ENCODE data around the gene NFKB1.

Gene NFKB1

GRCh38 chr4:102511830-102512605 is 10.9 kb downstream of the NFKB1 start:
- H3K79me2 ChIP-seq (ENCODE audit: low read length) = peaks cover 98% of the 10 kb centered on the region
- peaks cover 11% of the 10 kb centered on the region for H3K4me1 ChIP-seq (ENCODE audit: low read length)
- no peak overlapping the region for H3K9ac ChIP-seq (ENCODE audit: low read length)
- TF ChIP-seq CTCF (IDR thresholded peaks at IDR 0.05; ENCODE audit: low read depth, low read length) (no peak), EZH2phosphoT487 (IDR thresholded peaks at IDR 0.05; ENCODE audit: low read depth) (no peak)
- H3K9me3 ChIP-seq (ENCODE audit: insufficient read depth, low read length) = no peaks in the 10 kb centered on the region
- H2AFZ ChIP-seq (ENCODE audit: low read depth, low read length) = no peak overlapping the region
- H4K20me1 ChIP-seq (ENCODE audit: insufficient read depth, low read length) = peaks cover 90% of the 10 kb centered on the region
- peaks cover 6% of the 10 kb centered on the region for H3K36me3 ChIP-seq (replicated peaks; ENCODE audit: low read depth, low read length)
- no peak overlapping the region for H3K4me3 ChIP-seq (ENCODE audit: low read length)
- H3K27me3 ChIP-seq (ENCODE audit: low read depth, low read length) = no peaks in the 10 kb centered on the region
- H3K4me2 ChIP-seq (ENCODE audit: low read length) = no peak overlapping the region
- no peak overlapping the region for H3K27ac ChIP-seq (ENCODE audit: low read length)

- no peak overlapping the region for H3K27ac ChIP-seq (ENCODE audit: low read length)
- H3K9ac ChIP-seq (ENCODE audit: low read length) = no peak overlapping the region
- TF ChIP-seq CTCF (IDR thresholded peaks at IDR 0.05; ENCODE audit: low read depth, low read length) (no peak), EZH2phosphoT487 (IDR thresholded peaks at IDR 0.05; ENCODE audit: low read depth) (no peak)
- no peak overlapping the region for H3K4me3 ChIP-seq (ENCODE audit: low read length)
- peaks cover 10% of the 10 kb centered on the region; the same call in 1 of the 2 replicates for H3K4me1 ChIP-seq (ENCODE audit: low read length)
- peaks cover 89% of the 10 kb centered on the region for H4K20me1 ChIP-seq (ENCODE audit: insufficient read depth, low read length)
- H3K27me3 ChIP-seq (ENCODE audit: low read depth, low read length) = no peaks in the 10 kb centered on the region
- no peak overlapping the region for H2AFZ ChIP-seq (ENCODE audit: low read depth, low read length)
- H3K4me2 ChIP-seq (ENCODE audit: low read length) = no peak overlapping the region
- peaks cover 96% of the 10 kb centered on the region for H3K79me2 ChIP-seq (ENCODE audit: low read length)
- no peaks in the 10 kb centered on the region for H3K9me3 ChIP-seq (ENCODE audit: insufficient read depth, low read length)
- H3K36me3 ChIP-seq (replicated peaks; ENCODE audit: low read depth, low read length) = peaks cover 6% of the 10 kb centered on the region
Observed at GRCh38 chr4:102514298-102514964, 13.3 kb downstream of the NFKB1 start.

- no peak overlapping the region for H3K4me3 ChIP-seq (ENCODE audit: low read length)
- TF ChIP-seq CTCF (IDR thresholded peaks at IDR 0.05; ENCODE audit: low read depth, low read length) (no peak), EZH2phosphoT487 (IDR thresholded peaks at IDR 0.05; ENCODE audit: low read depth) (no peak)
- H3K9me3 ChIP-seq (ENCODE audit: insufficient read depth, low read length) = no peaks in the 10 kb centered on the region
- H3K4me1 ChIP-seq (ENCODE audit: low read length) = peaks cover 42% of the 10 kb centered on the region
- H3K36me3 ChIP-seq (replicated peaks; ENCODE audit: low read depth, low read length) = peaks cover 3% of the 10 kb centered on the region
- no peak overlapping the region for H3K4me2 ChIP-seq (ENCODE audit: low read length)
- H3K27ac ChIP-seq (ENCODE audit: low read length) = no peak overlapping the region
- H3K27me3 ChIP-seq (ENCODE audit: low read depth, low read length) = no peaks in the 10 kb centered on the region
- peaks cover 87% of the 10 kb centered on the region for H4K20me1 ChIP-seq (ENCODE audit: insufficient read depth, low read length)
- H3K9ac ChIP-seq (ENCODE audit: low read length) = no peak overlapping the region
- H3K79me2 ChIP-seq (ENCODE audit: low read length) = peaks cover 96% of the 10 kb centered on the region
- H2AFZ ChIP-seq (ENCODE audit: low read depth, low read length) = no peak overlapping the region
Observed at GRCh38 chr4:102517753-102518152, 16.6 kb downstream of the NFKB1 start.

- Histone ChIP-seq H3K9me3 (ENCODE audit: insufficient read depth, low read length) (no peaks in the 10 kb centered on the region), H3K4me2 (ENCODE audit: low read length) (0 out of 2 replicates have a peak overlapping the region, but pooled peaks have one; percentile 0), H3K27ac (ENCODE audit: low read length) (no peak overlapping the region), H3K36me3 (replicated peaks; ENCODE audit: low read depth, low read length) (no peaks in the 10 kb centered on the region), H2AFZ (ENCODE audit: low read depth, low read length) (no peak overlapping the region), H4K20me1 (ENCODE audit: insufficient read depth, low read length) (peaks cover 88% of the 10 kb centered on the region), H3K4me1 (ENCODE audit: low read length) (peaks cover 52% of the 10 kb centered on the region), H3K79me2 (ENCODE audit: low read length) (peaks cover 96% of the 10 kb centered on the region), H3K27me3 (ENCODE audit: low read depth, low read length) (no peaks in the 10 kb centered on the region), H3K4me3 (ENCODE audit: low read length) (no peak overlapping the region), H3K9ac (ENCODE audit: low read length) (no peak overlapping the region)
- TF ChIP-seq EZH2phosphoT487 (IDR thresholded peaks at IDR 0.05; ENCODE audit: low read depth) (no peak), CTCF (IDR thresholded peaks at IDR 0.05; ENCODE audit: low read depth, low read length) (no peak)
Observed at GRCh38 chr4:102518703-102519131, 17.6 kb downstream of the NFKB1 start.
